ENCODE results near the gene HTR1B.

Gene HTR1B

GRCh38 chr6:77492530-77492929 lies 29.2 kb upstream of the HTR1B start:
- TF ChIP-seq YY1 (IDR thresholded peaks at IDR 0.05; ENCODE audit: low read depth) (no peak), REST (IDR thresholded peaks at IDR 0.05; ENCODE audit: low read depth) (no peak), ZBTB7A (IDR thresholded peaks at IDR 0.05; ENCODE audit: low read depth) (no peak), RAD21 (IDR thresholded peaks at IDR 0.05; ENCODE audit: low read depth) (no peak), USF1 (IDR thresholded peaks at IDR 0.05) (no peak), TEAD4 (IDR thresholded peaks at IDR 0.05) (no peak), NFIC (IDR thresholded peaks at IDR 0.05) (no peak), TCF12 (IDR thresholded peaks at IDR 0.05; ENCODE audit: low read depth) (no peak), MAX (IDR thresholded peaks at IDR 0.05) (no peak), CREB1 (IDR thresholded peaks at IDR 0.05; ENCODE audit: low read depth) (no peak), CEBPB (IDR thresholded peaks at IDR 0.05) (no peak), FOXM1 (IDR thresholded peaks at IDR 0.05; ENCODE audit: borderline replicate concordance, low read depth) (no peak), TAF1 (IDR thresholded peaks at IDR 0.05; ENCODE audit: low read depth) (no peak), EGR1 (IDR thresholded peaks at IDR 0.05) (no peak)

GRCh38 chr6:77487808-77488425 lies 24.6 kb upstream of the HTR1B start:
- TF ChIP-seq YY1 (IDR thresholded peaks at IDR 0.05; ENCODE audit: low read depth), result no peak
- no peak for TF ChIP-seq EP300 (IDR thresholded peaks at IDR 0.05; ENCODE audit: borderline replicate concordance)

- TF ChIP-seq YY1 (IDR thresholded peaks at IDR 0.05; ENCODE audit: low read depth) (no peak), RAD21 (IDR thresholded peaks at IDR 0.05; ENCODE audit: low read depth) (no peak), TCF12 (IDR thresholded peaks at IDR 0.05; ENCODE audit: low read depth) (no peak), ZBTB7A (IDR thresholded peaks at IDR 0.05; ENCODE audit: low read depth) (no peak), FOXM1 (IDR thresholded peaks at IDR 0.05; ENCODE audit: borderline replicate concordance, low read depth) (no peak), TAF1 (IDR thresholded peaks at IDR 0.05; ENCODE audit: low read depth) (no peak), CREB1 (IDR thresholded peaks at IDR 0.05; ENCODE audit: low read depth) (no peak)
Measured at GRCh38 chr6:77482981-77483380, 19.7 kb upstream of the HTR1B start.

- TF ChIP-seq EGR1 (IDR thresholded peaks at IDR 0.05) (no peak), CEBPB (IDR thresholded peaks at IDR 0.05) (no peak), FOXM1 (IDR thresholded peaks at IDR 0.05; ENCODE audit: borderline replicate concordance, low read depth) (no peak), CREB1 (IDR thresholded peaks at IDR 0.05; ENCODE audit: low read depth) (no peak), USF1 (IDR thresholded peaks at IDR 0.05) (no peak), NFIC (IDR thresholded peaks at IDR 0.05) (no peak), EP300 (IDR thresholded peaks at IDR 0.05; ENCODE audit: borderline replicate concordance) (no peak), TEAD4 (IDR thresholded peaks at IDR 0.05) (no peak), TAF1 (IDR thresholded peaks at IDR 0.05; ENCODE audit: low read depth) (no peak), YY1 (IDR thresholded peaks at IDR 0.05; ENCODE audit: low read depth) (no peak), TCF12 (IDR thresholded peaks at IDR 0.05; ENCODE audit: low read depth) (no peak), RAD21 (IDR thresholded peaks at IDR 0.05; ENCODE audit: low read depth) (no peak), ZBTB7A (IDR thresholded peaks at IDR 0.05; ENCODE audit: low read depth) (no peak), REST (IDR thresholded peaks at IDR 0.05; ENCODE audit: low read depth) (no peak), MAX (IDR thresholded peaks at IDR 0.05) (no peak)
Measured at GRCh38 chr6:77474973-77475372, 11.7 kb upstream of the HTR1B start.

- TF ChIP-seq YY1 (IDR thresholded peaks at IDR 0.05; ENCODE audit: low read depth) (no peak), CREB1 (IDR thresholded peaks at IDR 0.05; ENCODE audit: low read depth) (no peak), NFIC (IDR thresholded peaks at IDR 0.05) (no peak), RAD21 (IDR thresholded peaks at IDR 0.05; ENCODE audit: low read depth) (no peak), FOXM1 (IDR thresholded peaks at IDR 0.05; ENCODE audit: borderline replicate concordance, low read depth) (no peak), REST (IDR thresholded peaks at IDR 0.05; ENCODE audit: low read depth) (no peak), ZBTB7A (IDR thresholded peaks at IDR 0.05; ENCODE audit: low read depth) (no peak), TCF12 (IDR thresholded peaks at IDR 0.05; ENCODE audit: low read depth) (no peak), EP300 (IDR thresholded peaks at IDR 0.05; ENCODE audit: borderline replicate concordance) (no peak), CEBPB (IDR thresholded peaks at IDR 0.05) (no peak), TAF1 (IDR thresholded peaks at IDR 0.05; ENCODE audit: low read depth) (no peak), MAX (IDR thresholded peaks at IDR 0.05) (no peak)
Measured at GRCh38 chr6:77474286-77474956, 11.1 kb upstream of the HTR1B start.
